Right lung (tissue), 5 donors: ENCODE measurements around the gene CNP. TPM values are rescaled to one million over a fixed set of nuclear protein-coding genes. Genes with fewer than 3 reads are reported as not detected.

Source experiments
- DNase-seq, 2 donors: peaks; one replicate each; pipeline ENCODE4 v3.0.0-alpha.2; 2013
- polyA plus RNA-seq, 5 donors: library from polyadenylated mRNA; unstranded; fragments of 120-200 nt; gene quantifications; one replicate each; pipeline versions ENCODE4 v1.2.1 to v1.2.3, GENCODE V29; 2013; ENCODE audit warnings: inconsistent platforms in 1 of 5, low replicate concordance in 1 of 5; ENCODE audit not compliant: insufficient read length in 5 of 5, insufficient read depth in 1 of 5

CNP gene
- polyA plus RNA-seq, 5 donors = 49.6 to 78.5 (median 55.9) TPM

- DNase-seq = no peak
These were observed 4.3 kb downstream of the CNP start for GRCh38 chr17:41970901-41971331.

- no peak for DNase-seq
These were observed 5.3 kb downstream of the CNP start for GRCh38 chr17:41971721-41972523.

- no peak for DNase-seq
These were observed 6.2 kb downstream of the CNP start for GRCh38 chr17:41972571-41973407.

- DNase-seq = no peak
These were observed 6.8 kb downstream of the CNP start for GRCh38 chr17:41973408-41973811.

- no peak for DNase-seq
These were observed 7.4 kb downstream of the CNP start for GRCh38 chr17:41974031-41974430.

GRCh38 chr17:41974658-41975057 is 8.1 kb downstream of the CNP start:
- DNase-seq = no peak

GRCh38 chr17:41975099-41976083 is 8.8 kb downstream of the CNP start:
- no peak for DNase-seq

GRCh38 chr17:41976142-41976768 is 9.7 kb downstream of the CNP start:
- no peak for DNase-seq

GRCh38 chr17:41977991-41978390 is 11.4 kb downstream of the CNP start:
- no peak for DNase-seq

GRCh38 chr17:41982026-41982760 is 15.6 kb downstream of the CNP start:
- no peak for DNase-seq

- no peak for DNase-seq
These were observed 17.9 kb downstream of the CNP start for GRCh38 chr17:41984454-41984853.

- DNase-seq = no peak
These were observed 19.3 kb downstream of the CNP start for GRCh38 chr17:41985919-41986318.

- no peak for DNase-seq
These were observed 20.0 kb downstream of the CNP start for GRCh38 chr17:41986634-41987033.

- no peak for DNase-seq
These were observed 21.0 kb downstream of the CNP start for GRCh38 chr17:41987642-41988041.

- no peak for DNase-seq
These were observed 21.8 kb downstream of the CNP start for GRCh38 chr17:41988418-41988817.

- DNase-seq = no peak
These were observed 23.3 kb downstream of the CNP start for GRCh38 chr17:41989702-41990419.

- DNase-seq = no peak
These were observed 26.0 kb downstream of the CNP start for GRCh38 chr17:41992576-41992975.

- DNase-seq = no peak
These were observed 30.2 kb downstream of the CNP start for GRCh38 chr17:41996855-41997164.

GRCh38 chr17:41998497-41998896 is 31.9 kb downstream of the CNP start:
- DNase-seq = no peak
